HepG2 (cell line): Measurements from ENCODE around the gene HDAC5.

ENCODE experiments used
- CREB1 ChIP-seq, 2 experiments: fragments of 450-650 bp in 1 of 2; IDR thresholded peaks; 2 replicates each; pipeline ENCODE4 v1.6.1; 2016 to 2017; ENCODE audit warnings: control low read depth in 1 of 2, mild to moderate bottlenecking in 1 of 2, missing compliant biosample characterization in 1 of 2, missing genetic modification characterization in 1 of 2
- DMAP1 ChIP-seq: IDR thresholded peaks from 2 replicates; pipeline ENCODE4 v1.6.1; 2016
- EZH2 ChIP-seq: conservative IDR thresholded peaks from 2 replicates; pipeline ENCODE4 v1.6.1; 2012; ENCODE audit warnings: mild to moderate bottlenecking, low read depth, low read length, moderate library complexity
- HDAC2 ChIP-seq: sonication (generic); formaldehyde crosslinking; IDR thresholded peaks from 2 replicates; pipeline ENCODE4 v1.4.0; 2020; ENCODE audit warnings: missing genetic modification reagents
- MAZ ChIP-seq, 2 experiments: sonication (generic) in 1 of 2; formaldehyde crosslinking in 1 of 2; IDR thresholded peaks; 2 replicates each; pipeline versions ENCODE4 v1.5.0 to v1.6.1; 2012 to 2020; ENCODE audit warnings: low read depth in 2 of 2, mild to moderate bottlenecking in 2 of 2, borderline replicate concordance in 1 of 2, improper control_type of control experiment in 1 of 2, low read length in 1 of 2, missing genetic modification reagents in 1 of 2, moderate library complexity in 1 of 2
- SUZ12 ChIP-seq: fragments of 150-350 bp; IDR thresholded peaks from 2 replicates; pipeline ENCODE4 v1.6.1; 2014; ENCODE audit warnings: low read depth, low read length
- TCF7L2 ChIP-seq: IDR thresholded peaks from 2 replicates; pipeline ENCODE4 v1.6.1; 2011; ENCODE audit warnings: mild to moderate bottlenecking, low read depth, low read length, moderate library complexity
- ZNF747 ChIP-seq: sonication (generic); formaldehyde crosslinking; IDR thresholded peaks from 2 replicates; pipeline ENCODE4 v1.8.1; 2023; ENCODE audit warnings: missing genetic modification reagents, mild to moderate bottlenecking, borderline replicate concordance
- ZNF768 ChIP-seq: sonication (generic); formaldehyde crosslinking; IDR thresholded peaks from 2 replicates; pipeline ENCODE4 v1.4.0; 2020; ENCODE audit warnings: missing genetic modification reagents

- TF ChIP-seq CREB1 (IDR thresholded peaks at IDR 0.05) (no peak), CREB1 (CRISPR knock-in tag; IDR thresholded peaks at IDR 0.05) (no peak), HDAC2 (no peak), ZNF747 (no peak), EZH2 (no peak), SUZ12 (no peak), ZNF768 (no peak), TCF7L2 (no peak), MAZ (IDR thresholded peaks at IDR 0.05; ENCODE audit: borderline replicate concordance, low read depth, low read length) (no peak), MAZ (CRISPR knock-in tag; IDR thresholded peaks at IDR 0.05; ENCODE audit: low read depth) (no peak), DMAP1 (CRISPR knock-in tag) (no peak)
Observed at GRCh38 chr17:44074231-44074910, 49.1 kb downstream of the HDAC5 start.
